ENCODE data around the gene PTPRD. TPM values are rescaled to one million over a fixed set of nuclear protein-coding genes. Genes with fewer than 3 reads are reported as not detected.

The PTPRD gene
- total RNA-seq, 3 donors from 2014 or later (not counting 1 experiment from before 2014, with no cell fraction given) = 0.05 to 0.68 TPM; not detected in 1

DNA sequence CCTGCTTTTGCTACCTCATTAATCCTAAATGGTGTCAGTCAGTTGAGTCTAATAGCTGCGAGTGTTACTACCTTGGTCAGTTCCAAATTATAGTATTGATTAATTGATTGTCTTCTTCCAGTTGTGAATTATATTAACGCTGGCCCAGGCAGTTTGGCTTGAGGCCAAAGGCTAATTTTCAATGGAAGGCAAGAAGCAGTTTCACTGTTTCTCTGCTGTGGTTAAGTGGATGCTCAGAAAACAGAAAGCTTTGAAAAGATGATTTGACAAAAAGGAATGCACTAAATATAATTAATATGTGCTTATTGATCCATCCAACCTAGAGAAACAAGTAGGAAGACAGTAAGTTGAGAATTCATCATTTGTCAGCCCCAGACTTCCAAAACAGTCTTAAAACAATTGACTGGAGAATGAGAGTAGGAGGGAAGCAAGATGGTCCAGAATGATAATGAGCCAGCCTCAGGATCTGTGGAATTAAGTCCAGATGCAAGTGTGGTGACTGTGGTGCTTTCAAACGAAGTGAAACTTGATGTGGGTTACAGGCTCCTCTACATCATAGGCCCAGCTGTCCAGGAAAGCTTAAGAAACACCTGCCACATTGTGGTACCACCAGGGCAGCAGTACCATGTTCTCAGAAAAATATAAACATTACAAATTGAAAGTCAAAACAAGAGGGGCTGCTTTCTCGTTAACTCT is 1442.2 kb downstream of the PTPRD start:
- no peaks in the 10 kb centered on the region for H3K36me3 Mint-ChIP-seq
- H3K4me3 Mint-ChIP-seq = no peak overlapping the region
- DNase-seq = no peak
- TF ChIP-seq, protein P1, sequence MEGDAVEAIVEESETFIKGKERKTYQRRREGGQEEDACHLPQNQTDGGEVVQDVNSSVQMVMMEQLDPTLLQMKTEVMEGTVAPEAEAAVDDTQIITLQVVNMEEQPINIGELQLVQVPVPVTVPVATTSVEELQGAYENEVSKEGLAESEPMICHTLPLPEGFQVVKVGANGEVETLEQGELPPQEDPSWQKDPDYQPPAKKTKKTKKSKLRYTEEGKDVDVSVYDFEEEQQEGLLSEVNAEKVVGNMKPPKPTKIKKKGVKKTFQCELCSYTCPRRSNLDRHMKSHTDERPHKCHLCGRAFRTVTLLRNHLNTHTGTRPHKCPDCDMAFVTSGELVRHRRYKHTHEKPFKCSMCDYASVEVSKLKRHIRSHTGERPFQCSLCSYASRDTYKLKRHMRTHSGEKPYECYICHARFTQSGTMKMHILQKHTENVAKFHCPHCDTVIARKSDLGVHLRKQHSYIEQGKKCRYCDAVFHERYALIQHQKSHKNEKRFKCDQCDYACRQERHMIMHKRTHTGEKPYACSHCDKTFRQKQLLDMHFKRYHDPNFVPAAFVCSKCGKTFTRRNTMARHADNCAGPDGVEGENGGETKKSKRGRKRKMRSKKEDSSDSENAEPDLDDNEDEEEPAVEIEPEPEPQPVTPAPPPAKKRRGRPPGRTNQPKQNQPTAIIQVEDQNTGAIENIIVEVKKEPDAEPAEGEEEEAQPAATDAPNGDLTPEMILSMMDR (IDR thresholded peaks at IDR 0.05) = no peak
- ATAC-seq = no peak
- no peak overlapping the region for H3K27ac ChIP-seq (ENCODE audit: low read length)
- intact Hi-C loops (cut with micrococcal nuclease) = no loop called here
- no peaks in the 10 kb centered on the region for H3K4me1 ChIP-seq (ENCODE audit: control insufficient read depth, insufficient read depth, low read length)
- no peaks in the 10 kb centered on the region for H3K27me3 Mint-ChIP-seq (ENCODE audit: low read depth in 2 of 2)
- no peaks in the 10 kb centered on the region for H3K9me3 ChIP-seq (ENCODE audit: control insufficient read depth, insufficient read depth, low read length)
- no peak overlapping the region for H3K27ac Mint-ChIP-seq
- WGBS (ENCODE audit: insufficient coverage) = 70% methylated on average over 3 of the region's 4 CpGs
- no peaks in the 10 kb centered on the region for H3K4me1 Mint-ChIP-seq
- peaks cover 3 to 11% of the 10 kb centered on the region in 2 donors for H3K9me3 Mint-ChIP-seq
- H3K27me3 ChIP-seq (ENCODE audit: control insufficient read depth, insufficient read depth, low read length) = no peaks in the 10 kb centered on the region
- no peaks in the 10 kb centered on the region for H3K36me3 ChIP-seq (ENCODE audit: control insufficient read depth, insufficient read depth, low read length)
- no peak overlapping the region for H3K4me3 ChIP-seq (ENCODE audit: low read length)

DNA sequence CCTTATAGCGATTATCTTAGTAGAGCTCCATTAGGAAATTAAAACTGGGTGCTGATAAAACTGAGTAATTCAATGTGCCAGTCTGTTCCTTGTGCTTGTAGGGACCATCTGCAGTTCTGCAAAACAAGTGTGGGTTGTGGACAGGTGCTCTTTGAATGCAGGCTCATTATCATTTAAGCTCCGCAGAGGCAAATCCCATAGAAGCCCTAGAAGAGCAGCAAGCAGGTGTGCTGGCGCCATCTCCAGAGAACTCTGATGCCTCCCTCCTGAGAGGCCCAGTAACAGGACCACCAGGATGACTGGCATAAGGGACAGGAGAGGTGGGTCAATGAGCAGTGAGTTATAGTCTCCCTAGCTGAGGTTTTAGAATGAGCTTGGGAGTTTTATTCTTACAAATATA is 1470.8 kb downstream of the PTPRD start:
- DNase-seq (no peak), ATAC-seq (no peak)
- Histone ChIP-seq H3K9me3 (ENCODE audit: control insufficient read depth, insufficient read depth, low read length) (no peaks in the 10 kb centered on the region), H3K27ac (ENCODE audit: low read length) (no peak overlapping the region), H3K4me3 (ENCODE audit: low read length) (no peak overlapping the region), H3K4me1 (ENCODE audit: control insufficient read depth, insufficient read depth, low read length) (no peaks in the 10 kb centered on the region), H3K36me3 (ENCODE audit: control insufficient read depth, insufficient read depth, low read length) (no peaks in the 10 kb centered on the region), H3K27me3 (ENCODE audit: control insufficient read depth, insufficient read depth, low read length) (no peaks in the 10 kb centered on the region)
- H3K27me3 Mint-ChIP-seq (ENCODE audit: low read depth in 2 of 2) = no peaks in the 10 kb centered on the region
- no peaks in the 10 kb centered on the region for H3K36me3 Mint-ChIP-seq
- peaks cover 3 to 6% of the 10 kb centered on the region in 2 donors for H3K9me3 Mint-ChIP-seq
- TF ChIP-seq, protein P1 (IDR thresholded peaks at IDR 0.05) = no peak
- 90% methylated on average over 3 of the region's 3 CpGs for WGBS (ENCODE audit: insufficient coverage)
- H3K4me1 Mint-ChIP-seq = no peaks in the 10 kb centered on the region
- no peak overlapping the region for H3K27ac Mint-ChIP-seq
- intact Hi-C loops (cut with micrococcal nuclease) = no loop called here
- H3K4me3 Mint-ChIP-seq = no peak overlapping the region

DNA sequence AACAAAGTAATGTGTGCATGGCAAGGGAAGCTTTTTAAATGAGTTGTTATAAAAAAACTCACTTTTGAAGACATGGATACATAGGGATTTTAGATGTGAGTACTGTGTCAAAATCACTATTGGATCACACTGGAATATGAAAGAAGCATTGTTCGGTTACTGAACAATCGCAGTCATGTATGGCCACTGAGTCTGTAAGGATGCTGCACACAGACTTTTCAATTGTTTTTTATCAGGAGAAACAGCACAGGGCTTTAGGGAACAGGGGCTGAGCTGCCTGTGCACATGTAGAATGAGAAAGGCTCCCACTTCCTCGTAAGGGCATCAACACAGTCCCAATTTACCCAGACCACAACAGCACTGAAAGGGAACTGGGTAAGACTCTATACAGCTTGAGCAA is 1479.3 kb downstream of the PTPRD start:
- Mint-ChIP-seq H3K27ac (no peak overlapping the region), H3K4me1 (no peaks in the 10 kb centered on the region), H3K4me3 (no peak overlapping the region), H3K36me3 (no peaks in the 10 kb centered on the region), H3K9me3 (peaks cover 2% of the 10 kb centered on the region in 2 donors), H3K27me3 (ENCODE audit: low read depth in 2 of 2) (no peaks in the 10 kb centered on the region)
- 70% methylated on average over 3 of the region's 3 CpGs for WGBS (ENCODE audit: insufficient coverage)
- no peak overlapping the region for H3K27ac ChIP-seq (ENCODE audit: low read length)
- no peaks in the 10 kb centered on the region for H3K27me3 ChIP-seq (ENCODE audit: control insufficient read depth, insufficient read depth, low read length)
- H3K36me3 ChIP-seq (ENCODE audit: control insufficient read depth, insufficient read depth, low read length) = no peaks in the 10 kb centered on the region
- intact Hi-C loops (cut with micrococcal nuclease) = no loop called here
- no peak for DNase-seq
- TF ChIP-seq, protein P1 (IDR thresholded peaks at IDR 0.05) = no peak
- H3K4me3 ChIP-seq (ENCODE audit: low read length) = no peak overlapping the region
- H3K9me3 ChIP-seq (ENCODE audit: control insufficient read depth, insufficient read depth, low read length) = no peaks in the 10 kb centered on the region
- no peaks in the 10 kb centered on the region for H3K4me1 ChIP-seq (ENCODE audit: control insufficient read depth, insufficient read depth, low read length)
- ATAC-seq = no peak

DNA sequence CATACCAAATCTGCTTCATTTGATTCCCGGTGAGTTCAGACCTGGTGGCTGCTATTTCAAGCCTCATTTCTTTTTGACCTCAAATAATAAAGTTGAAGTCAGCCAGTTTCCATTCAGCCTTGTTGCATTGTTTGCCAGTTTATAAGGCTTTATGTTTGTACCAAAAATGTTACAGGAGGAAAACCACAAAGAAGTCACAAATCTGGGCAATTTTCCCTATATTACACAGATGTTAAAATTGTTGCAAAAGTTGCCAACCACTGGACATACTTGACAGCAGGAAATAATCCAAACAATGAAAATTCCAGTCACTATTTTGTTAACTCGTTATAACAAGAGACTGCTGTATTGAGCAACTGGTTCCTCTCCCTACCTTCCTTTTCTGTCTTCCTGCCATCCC is 1488.2 kb downstream of the PTPRD start:
- WGBS (ENCODE audit: insufficient coverage) = 30% methylated on average over 2 of the region's 2 CpGs
- Mint-ChIP-seq H3K36me3 (no peaks in the 10 kb centered on the region), H3K4me1 (no peaks in the 10 kb centered on the region), H3K9me3 (peaks cover 0 to 3% of the 10 kb centered on the region in 2 donors), H3K4me3 (no peak overlapping the region), H3K27me3 (ENCODE audit: low read depth in 2 of 2) (no peaks in the 10 kb centered on the region), H3K27ac (no peak overlapping the region)
- DNase-seq (no peak), ATAC-seq (no peak)
- Histone ChIP-seq H3K4me1 (ENCODE audit: control insufficient read depth, insufficient read depth, low read length) (no peaks in the 10 kb centered on the region), H3K36me3 (ENCODE audit: control insufficient read depth, insufficient read depth, low read length) (no peaks in the 10 kb centered on the region), H3K27ac (ENCODE audit: low read length) (no peak overlapping the region), H3K27me3 (ENCODE audit: control insufficient read depth, insufficient read depth, low read length) (no peaks in the 10 kb centered on the region), H3K4me3 (ENCODE audit: low read length) (no peak overlapping the region), H3K9me3 (ENCODE audit: control insufficient read depth, insufficient read depth, low read length) (no peaks in the 10 kb centered on the region)
- TF ChIP-seq, protein P1 (IDR thresholded peaks at IDR 0.05) = no peak
- intact Hi-C loops (cut with micrococcal nuclease) = no loop called here
